GM21423 (cell line): ENCODE measurements around the gene RAI1.
"Not testable (repeated sequence)": the region's sequence is repeated elsewhere in the genome, so short reads cannot be mapped to it uniquely, and the experiment has no call there.

Experiments used
- ATAC-seq: cut with Tn5 transposase; IDR thresholded peaks from one replicate; pipeline ENCODE4 v1.9.1; 2021; ENCODE audit warnings: mild to moderate bottlenecking, moderate library complexity; ENCODE audit not compliant: unreplicated experiment

Gene RAI1

GRCh38 chr17:17664064-17664452 lies 17.2 kb upstream of the RAI1 start:
- ATAC-seq, result no peak

GRCh38 chr17:17665255-17665654 lies 16.0 kb upstream of the RAI1 start:
- ATAC-seq, result no peak

- no peak for ATAC-seq
Measured at GRCh38 chr17:17666111-17666714, 15.0 kb upstream of the RAI1 start.

GRCh38 chr17:17667231-17667630 lies 14.0 kb upstream of the RAI1 start:
- no peak for ATAC-seq

GRCh38 chr17:17667947-17668346 lies 13.3 kb upstream of the RAI1 start:
- no peak for ATAC-seq

GRCh38 chr17:17668358-17668757 lies 12.9 kb upstream of the RAI1 start:
- ATAC-seq, result no peak

GRCh38 chr17:17668775-17669579 lies 12.3 kb upstream of the RAI1 start:
- ATAC-seq, result no peak

- ATAC-seq, result no peak
Measured at GRCh38 chr17:17669580-17670235, 11.6 kb upstream of the RAI1 start.

GRCh38 chr17:17670701-17671305 lies 10.5 kb upstream of the RAI1 start:
- ATAC-seq, result no peak

- no peak for ATAC-seq
Measured at GRCh38 chr17:17671369-17672129, 9.7 kb upstream of the RAI1 start.

- ATAC-seq, result no peak
Measured at GRCh38 chr17:17672453-17673368, 8.5 kb upstream of the RAI1 start.

GRCh38 chr17:17675416-17675815 lies 5.8 kb upstream of the RAI1 start:
- no peak for ATAC-seq

- ATAC-seq, result no peak
Measured at GRCh38 chr17:17675925-17676534, 5.2 kb upstream of the RAI1 start.

GRCh38 chr17:17676752-17677151 lies 4.5 kb upstream of the RAI1 start:
- no peak for ATAC-seq

GRCh38 chr17:17677299-17678040 lies 3.8 kb upstream of the RAI1 start:
- ATAC-seq, result no peak

- not testable (repeated sequence) for ATAC-seq
Measured at GRCh38 chr17:17678063-17678699, 3.1 kb upstream of the RAI1 start.

GRCh38 chr17:17679243-17679642 lies 2.0 kb upstream of the RAI1 start:
- no peak for ATAC-seq

- ATAC-seq, result no peak
Measured at GRCh38 chr17:17679748-17680147, 1.5 kb upstream of the RAI1 start.
